CD4-positive, alpha-beta T cell treated with Interleukin-15 for 1 hour (primary cell): ENCODE measurements around the gene BMP2.

Experiments
- DNase-seq: peaks from one replicate; pipeline ENCODE4 v3.0.0-alpha.2; 2020

Gene BMP2

DNA sequence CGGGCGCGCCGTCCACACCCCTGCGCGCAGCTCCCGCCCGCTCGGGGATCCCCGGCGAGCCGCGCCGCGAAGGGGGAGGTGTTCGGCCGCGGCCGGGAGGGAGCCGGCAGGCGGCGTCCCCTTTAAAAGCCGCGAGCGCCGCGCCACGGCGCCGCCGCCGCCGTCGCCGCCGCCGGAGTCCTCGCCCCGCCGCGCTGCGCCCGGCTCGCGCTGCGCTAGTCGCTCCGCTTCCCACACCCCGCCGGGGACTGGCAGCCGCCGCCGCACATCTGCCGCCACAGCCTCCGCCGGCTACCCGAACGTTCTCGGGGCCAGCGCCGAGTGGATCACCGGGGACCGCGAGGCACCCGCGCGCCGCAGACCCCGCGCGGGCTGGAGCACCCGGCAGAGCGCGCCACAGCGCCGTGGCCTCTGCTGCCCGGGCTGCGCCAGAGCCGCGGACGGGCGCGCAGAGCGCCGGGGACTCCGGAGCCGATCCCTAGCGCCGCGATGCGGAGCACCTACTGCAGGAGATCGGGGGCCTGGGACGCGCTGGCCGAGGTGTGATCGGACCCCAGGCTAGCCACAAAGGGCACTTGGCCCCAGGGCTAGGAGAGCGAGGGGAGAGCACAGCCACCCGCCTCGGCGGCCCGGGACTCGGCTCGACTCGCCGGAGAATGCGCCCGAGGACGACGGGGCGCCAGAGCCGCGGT lies at the start of gene BMP2:
BMP2 (plus strand) TSS at position 151 of the 692 bp plus-strand sequence. CDS start 2,441 bp downstream, outside the sequence.
- no peak for DNase-seq

DNA sequence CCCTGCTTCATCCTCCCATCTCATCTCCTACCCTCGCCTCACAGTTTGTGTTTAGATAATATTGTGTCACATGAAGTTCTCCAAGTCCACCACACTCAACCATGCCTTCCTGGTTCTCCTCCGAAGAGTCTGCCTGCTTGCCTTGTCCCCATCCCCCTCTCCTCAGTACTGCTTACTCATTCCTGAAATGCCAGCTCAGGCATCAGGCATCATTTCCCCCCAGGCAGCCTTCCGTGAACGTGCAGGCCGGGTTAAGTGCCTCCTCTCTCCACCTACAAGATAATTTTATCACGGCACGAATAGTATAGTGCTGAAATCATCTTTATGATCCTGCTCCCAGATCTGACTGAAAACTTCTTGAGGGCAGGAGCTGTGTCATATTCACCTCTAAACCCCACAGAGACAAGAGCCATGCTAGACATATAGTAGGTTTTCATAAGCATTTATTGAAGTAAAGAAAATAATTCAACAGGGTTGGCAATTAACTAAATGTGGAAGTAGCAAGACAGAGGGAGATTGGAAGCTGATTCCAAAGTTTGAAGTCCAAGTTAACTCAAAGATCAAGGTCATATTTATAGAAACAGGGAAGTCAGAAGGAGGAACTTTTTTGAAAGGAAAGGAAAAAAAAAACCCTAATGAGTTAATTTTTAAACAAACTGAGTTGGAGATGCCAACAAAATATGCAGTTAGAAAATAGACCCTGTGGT lies 48.7 kb upstream of the BMP2 start:
- no peak for DNase-seq

DNA sequence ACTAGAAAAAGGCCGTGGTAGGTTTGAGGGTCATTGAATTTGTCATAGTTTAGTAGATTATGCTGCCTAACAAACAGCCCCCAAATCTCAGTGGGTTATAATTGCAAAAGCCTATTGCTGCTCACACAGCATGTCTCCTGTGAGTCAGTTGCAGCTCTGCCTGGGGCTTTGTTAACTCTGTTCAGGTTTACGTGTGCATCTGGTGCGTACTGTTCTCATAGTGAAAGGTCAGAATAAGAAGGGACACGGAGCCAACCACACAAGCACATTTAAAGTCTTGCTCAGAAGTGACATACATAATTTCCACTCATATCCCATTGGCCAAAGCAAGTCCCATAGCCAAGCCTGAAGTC lies 48.1 kb upstream of the BMP2 start:
- DNase-seq: no peak

DNA sequence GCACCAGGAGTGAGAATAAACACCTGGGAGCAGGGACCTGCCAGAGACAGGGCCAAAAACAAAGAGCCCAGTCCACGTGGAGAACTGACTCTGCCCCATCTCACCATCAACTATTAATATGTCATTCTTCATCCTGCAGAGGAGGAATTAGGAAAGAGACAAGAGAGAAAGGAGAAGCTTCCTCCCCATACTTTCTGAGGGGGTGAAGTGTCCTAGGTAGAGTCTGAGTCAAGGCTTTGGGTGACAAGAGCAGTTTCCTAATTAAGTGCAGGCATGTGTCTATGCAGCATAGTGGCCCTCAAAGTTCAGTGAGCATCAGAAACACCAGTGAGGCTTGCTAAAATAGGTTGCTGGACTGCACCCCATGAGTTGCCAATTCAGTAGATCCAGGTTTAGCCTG lies 40.7 kb upstream of the BMP2 start:
- no peak for DNase-seq

DNA sequence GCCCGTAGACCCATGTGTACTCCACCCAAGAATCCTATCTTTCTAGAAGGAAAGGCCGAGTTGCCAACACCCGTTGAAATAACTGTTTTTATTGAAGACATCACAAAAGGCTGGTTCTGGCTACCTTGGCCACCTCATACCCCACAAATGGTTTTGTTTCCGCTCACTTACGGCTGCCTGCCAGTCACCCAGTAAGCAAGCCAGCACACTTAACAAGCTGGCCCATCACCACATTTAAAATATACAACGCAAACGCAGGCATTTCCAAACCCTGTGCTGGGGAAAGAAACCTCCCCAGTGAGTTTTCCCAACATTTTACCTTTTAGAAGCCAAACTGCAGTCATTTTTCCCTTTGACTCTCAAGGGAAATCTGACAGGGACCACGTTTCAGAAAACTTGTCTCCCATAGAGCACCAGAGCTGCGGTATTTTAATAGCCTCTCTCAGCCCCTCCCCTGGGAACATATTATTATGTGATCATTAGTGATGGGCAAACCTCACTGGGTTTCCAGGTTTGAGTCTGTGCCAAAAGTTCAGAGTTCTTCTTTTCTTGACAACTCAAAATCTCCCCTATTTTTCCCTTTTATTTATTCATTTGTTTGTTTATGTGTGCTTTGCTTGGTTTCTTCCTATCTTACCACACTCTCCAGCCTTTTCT lies 36.7 kb upstream of the BMP2 start:
- no peak for DNase-seq

DNA sequence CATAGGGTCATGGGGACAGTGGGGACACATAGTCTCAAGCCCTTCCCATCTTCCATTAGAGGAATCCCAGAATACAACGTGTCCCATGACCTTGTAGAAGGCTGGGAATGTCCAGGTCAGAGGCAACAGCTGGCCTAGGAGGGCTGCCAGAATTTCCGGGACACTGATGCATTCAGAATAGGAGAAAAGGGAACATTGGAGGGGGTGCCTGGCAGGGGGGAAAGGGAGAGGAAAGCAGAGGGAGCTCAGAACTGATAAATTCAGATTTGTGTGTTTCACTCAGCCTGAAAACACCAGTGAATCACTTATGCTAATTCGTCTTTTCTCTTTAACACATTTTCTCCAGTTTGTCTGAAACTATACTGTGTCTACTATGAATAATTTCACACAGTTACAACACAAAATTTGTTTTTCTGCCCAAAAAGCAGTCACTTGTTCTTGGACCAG lies 35.5 kb upstream of the BMP2 start:
- no peak for DNase-seq

DNA sequence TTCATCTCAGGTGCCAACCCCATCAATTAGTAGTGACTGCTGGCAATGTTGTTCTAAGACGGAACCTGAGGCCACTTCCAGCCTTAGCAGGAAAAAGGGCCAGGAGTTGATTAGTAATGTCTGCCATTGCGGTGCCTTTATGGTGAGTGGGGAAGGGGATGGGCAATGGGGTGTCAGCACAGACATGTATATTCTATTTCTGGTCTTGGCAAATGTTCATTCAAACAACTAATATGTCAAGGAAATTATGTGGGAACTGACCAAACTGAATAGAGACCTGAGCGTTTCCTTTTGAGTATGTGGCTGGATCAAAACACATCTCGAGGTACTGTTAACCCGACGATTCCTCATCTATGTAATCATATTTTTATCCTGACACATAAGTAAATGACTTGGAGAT lies 34.6 kb upstream of the BMP2 start:
- DNase-seq: no peak

DNA sequence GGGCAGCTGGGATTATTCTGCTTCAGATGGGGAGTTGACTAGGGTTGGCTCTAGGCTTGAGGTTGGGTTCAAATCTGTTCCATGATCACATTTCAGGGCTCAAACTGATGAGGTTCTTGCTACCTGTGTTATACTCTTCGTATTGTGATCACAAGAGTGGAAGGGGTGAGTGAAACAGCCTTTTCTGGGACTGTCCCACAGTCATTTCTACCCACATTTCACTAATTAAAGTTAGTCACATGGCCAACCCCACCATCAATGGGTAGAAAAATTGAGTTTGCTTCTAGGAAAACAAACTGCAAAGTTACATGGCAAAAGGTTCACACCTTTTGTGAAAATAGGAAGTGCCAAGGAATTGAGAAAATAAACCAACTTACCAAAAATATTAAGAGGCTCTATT lies 33.5 kb upstream of the BMP2 start:
- DNase-seq: no peak

DNA sequence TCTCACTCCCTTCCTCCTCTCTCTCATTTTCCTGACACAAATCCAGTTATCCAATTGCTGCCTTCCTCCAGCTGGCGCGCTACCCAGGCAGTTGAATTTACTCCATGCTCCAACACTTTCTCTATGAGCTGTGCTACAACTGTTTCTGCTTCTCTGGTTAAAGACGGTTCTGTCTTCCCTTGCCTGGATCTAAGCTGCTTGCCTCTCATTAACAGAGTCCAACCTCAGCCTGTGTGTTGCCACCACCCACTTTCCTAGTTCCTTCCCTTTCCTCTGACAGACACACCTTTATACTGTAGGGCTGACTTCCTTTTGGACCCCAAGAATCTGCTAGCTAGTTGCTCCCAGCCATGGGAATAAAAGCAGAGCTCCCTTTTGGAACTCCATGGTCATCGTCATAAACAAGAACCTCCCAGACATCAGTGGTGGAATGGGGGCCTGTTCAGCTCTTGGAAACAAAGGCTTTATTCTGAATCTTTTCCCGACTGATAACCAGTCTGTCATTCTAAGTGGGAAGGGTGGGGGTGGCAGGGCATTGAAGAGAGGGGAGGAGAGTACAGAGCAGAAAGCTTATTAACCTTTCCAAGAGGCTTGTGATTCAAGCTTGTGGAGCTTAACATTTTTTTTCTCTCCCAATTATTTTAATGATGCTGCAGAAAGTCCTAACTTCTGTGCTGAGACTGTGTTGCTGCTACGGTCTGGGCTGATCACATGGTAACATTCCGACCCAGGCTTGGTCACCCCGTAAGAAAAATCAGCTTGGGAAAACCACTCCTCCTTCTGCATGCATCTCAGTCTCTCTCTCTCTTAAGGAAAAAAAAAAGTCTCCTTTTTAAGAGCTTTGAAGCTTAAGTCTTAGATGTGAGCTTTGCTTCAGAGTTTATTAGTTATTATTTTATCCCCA lies 31.3 kb upstream of the BMP2 start:
- DNase-seq: no peak

DNA sequence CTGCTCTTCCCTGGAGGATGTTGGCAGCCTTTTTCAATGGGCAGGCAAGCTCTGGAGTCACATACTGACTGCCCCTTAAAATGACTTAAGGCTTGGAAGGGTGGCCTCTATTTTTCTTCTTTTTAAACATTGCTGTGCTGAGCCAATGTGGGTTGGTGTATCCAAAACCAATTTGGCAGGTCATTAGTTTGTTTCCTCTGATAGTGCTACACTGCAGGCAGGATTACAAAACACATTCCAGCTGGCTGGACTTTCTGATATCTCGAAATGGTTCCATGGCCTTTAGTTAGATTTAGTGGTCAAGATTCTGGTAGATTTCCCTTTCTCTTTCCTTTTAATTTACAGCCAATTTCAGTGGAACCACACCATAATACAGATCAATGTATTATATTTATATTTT lies 28.1 kb upstream of the BMP2 start:
- DNase-seq: no peak

DNA sequence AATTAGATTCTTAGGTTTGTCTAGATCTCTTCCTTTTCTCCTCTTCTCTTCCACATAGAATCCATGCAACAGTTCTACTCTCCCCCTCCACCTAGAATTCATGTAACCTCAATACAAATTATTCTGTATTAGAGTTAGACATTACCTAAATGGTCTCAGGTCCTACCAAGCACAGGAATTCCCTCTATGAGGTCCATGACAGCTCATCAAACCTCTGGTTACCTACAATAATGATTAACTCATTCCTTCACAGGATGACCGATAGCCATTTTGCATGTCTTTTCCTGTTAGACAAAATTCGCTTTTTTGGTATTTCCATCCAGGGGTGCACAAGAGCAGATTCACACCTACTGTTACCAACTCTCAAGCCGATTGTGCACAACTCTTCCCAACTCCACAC lies 27.4 kb upstream of the BMP2 start:
- DNase-seq: no peak

DNA sequence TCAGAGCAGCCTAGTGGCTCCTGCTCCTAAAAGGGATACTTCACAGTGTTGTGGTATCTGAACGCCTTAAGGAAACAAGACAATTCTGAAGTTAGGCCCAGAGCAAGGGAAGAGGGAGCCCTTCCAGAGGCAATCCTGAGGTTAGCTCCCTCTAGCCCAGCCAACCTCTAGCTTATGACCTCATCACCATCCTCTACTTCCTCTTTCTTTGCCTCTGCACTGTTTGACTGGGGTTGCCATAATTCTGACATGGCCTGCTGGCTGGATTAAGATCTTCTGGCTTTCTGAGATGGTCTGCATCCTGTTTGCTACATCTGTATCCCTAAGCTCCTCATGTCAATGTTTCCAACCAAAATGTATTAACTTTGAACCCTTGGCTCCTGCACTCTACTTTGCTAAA lies 23.3 kb upstream of the BMP2 start:
- no peak for DNase-seq

DNA sequence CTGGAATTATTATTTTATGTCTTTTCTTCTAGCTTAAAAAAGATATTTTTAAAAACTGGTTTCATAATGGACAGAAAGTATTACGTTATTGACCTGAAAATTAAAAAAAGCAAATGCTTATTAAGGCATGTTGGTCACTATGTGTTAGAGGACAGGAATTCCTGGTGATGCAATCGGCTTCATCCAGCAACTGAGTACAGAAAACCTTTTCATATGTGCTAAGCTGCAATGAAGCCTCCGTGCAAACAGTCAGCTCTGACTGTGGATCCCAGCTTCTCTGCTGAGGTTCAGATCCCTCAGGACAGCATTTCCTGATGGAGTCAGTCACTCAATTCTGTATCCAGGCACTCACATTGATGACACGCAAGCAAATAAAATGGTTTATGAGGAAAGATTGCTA lies 22.7 kb upstream of the BMP2 start:
- no peak for DNase-seq

DNA sequence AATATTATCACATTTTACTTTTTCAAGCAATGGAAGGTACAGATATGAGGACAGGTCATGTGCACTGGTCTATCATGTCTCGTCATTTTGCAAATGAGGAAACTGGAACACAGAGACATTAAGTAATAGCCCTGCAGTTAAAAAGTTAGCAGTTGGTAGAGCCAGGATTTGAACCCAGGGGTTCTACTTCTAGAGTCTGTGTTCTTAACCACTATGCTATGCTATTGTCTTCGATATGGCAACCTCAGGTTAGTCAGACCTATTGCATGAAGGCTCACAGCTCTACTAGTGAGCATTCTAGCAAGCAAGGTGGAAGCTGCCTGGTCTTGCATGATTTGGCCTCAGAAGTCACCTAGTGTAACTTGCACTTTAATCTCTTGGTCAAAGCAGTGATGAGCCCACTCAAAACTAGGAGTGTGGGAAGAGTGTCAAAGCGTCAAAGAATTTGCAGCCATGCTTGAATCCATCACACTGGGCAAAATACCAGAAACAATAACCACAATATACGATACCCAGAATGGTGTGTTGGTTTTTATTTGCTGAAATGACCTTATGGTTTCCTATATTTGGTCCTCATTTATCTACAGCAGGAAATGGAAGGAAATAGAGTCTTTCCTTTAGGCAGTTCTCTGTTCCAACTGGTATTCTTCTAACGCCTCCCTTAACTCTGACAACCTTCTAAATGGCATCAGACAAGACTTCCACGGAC lies 20.4 kb upstream of the BMP2 start:
- DNase-seq: no peak

DNA sequence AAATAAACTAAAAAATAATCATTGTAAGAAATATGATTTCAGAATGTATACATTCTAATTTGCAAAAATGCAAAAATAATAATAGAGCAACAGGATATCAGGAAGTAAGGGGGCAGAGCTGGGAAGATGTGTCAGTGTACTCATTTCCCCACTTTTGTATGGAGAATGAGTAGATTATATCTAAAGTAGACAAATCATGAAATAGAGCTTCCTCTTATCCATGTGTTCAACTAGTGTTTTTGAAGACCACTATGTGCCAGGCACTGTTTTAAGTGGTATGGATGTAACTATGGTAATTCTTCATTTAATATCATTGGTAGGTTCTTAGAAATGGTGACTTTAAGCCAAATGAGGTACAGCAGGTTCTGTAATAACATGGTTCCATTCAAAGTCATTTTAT lies 17.0 kb upstream of the BMP2 start:
- DNase-seq: no peak

DNA sequence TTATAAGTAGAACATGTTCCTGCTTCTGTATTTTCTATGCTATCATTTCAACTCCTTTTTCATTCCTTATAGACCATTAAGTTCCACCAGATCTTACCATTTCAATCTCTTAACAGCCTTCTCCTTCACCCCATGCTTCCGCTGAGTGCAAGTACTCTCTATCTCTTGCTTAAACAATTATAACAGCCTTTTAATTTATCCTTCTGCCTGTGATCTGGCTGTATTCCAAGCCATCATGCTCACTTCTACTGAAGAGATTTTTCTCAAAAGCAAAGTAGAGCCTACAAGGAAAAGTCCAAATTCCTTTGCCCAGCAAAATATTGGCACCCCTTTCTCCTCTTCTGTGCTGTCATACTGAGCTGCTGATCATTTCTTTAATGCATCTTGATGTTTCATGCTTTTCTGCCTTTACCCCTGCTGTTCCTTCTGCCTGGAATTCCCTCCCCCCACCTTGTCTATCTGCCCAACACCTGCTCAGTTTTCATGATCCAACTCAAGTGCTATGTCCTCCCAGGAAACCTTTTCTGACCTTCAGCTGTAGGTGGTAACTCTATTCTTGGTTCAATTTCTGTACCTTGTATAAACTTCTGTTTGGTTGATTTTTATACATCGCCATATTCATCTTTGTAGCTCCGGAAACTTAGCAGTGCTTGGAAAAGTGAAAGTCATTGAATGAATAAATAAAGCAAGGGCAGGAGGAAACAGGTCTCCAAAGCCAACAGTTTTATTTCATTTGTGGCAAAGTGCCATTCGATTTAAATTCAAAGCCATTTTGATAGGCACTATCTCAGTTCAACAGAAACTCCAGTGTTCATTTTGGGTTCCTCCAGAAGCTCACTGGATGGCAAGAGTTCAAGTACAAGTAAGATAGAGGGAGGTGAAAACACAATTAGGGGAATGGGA lies 10.5 kb upstream of the BMP2 start:
- no peak for DNase-seq

DNA sequence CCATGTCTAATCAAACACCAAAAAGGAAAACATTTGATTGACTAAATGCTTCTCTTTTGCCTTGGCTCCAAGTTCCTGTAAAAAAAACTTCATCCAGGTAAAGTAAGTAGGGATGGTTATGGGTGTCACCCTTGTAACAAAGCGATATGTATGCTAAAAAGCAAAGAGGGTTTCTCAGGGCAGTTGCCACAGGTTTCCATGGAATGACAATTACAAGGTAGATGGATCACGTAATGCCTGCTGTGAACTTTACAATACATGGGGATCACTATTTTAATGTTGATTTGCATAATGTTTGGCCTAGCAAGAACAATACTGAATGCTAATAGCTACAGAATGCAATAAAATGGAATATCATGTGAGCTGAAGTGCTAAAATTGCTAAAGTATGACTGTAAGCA lies 2.9 kb upstream of the BMP2 start:
- DNase-seq: no peak

DNA sequence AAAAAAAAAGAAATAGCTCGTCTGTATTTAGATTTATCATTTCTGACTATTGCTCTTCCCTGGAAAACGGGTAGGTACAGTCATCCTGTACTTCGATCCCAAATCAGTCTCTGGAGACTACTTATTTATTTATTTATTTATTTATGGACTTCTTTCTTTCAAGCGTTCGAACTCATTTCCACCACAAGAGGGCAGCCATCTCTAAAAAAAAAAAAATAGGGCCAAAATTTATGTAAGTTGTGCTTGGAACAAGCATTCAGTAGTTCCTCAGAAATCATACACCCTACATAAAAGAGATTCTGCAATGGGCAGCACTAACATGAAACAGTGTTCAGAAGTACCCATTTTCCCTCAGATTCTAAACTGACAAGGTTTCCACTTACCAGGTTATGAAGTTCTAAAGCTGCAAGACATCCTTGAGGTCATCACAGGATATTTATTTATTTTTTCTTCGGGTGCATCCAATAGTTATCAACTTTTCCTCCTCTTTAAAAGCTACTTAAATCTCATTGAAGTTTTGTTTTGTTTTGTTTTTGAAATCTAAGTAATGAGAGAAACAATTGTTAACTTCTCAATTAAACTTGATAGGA lies 1.9 kb upstream of the BMP2 start:
- no peak for DNase-seq

DNA sequence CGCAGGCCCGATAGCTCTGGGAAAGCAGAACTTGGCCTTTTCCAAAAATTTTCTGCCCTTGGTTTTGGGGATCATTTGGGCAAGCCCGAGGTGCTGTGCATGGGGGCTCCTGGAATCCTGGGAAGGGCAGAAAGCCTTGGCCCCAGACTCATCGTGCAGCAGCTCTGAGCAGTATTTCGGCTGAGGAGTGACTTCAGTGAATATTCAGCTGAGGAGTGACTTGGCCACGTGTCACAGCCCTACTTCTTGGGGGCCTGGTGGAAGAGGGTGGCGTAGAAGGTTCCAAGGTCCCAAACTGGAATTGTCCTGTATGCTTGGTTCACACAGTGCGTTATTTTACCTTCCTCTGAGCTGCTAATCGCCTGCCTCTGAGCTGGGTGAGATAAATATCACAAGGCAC lies 1.1 kb upstream of the BMP2 start:
- no peak for DNase-seq

DNA sequence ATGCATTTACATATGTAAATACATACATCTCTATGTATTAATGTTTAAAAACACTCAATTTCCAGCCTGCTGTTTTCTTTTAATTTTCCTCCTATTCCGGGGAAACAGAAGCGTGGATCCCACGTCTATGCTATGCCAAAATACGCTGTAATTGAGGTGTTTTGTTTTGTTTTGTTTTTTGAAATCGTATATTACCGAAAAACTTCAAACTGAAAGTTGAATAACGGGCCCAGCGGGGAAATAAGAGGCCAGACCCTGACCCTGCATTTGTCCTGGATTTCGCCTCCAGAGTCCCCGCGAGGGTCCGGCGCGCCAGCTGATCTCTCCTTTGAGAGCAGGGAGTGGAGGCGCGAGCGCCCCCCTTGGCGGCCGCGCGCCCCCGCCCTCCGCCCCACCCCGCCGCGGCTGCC lies 355 bp upstream of the BMP2 start:
- no peak for DNase-seq
